ENCODE data around the gene SPATA25.
"Not testable (repeated sequence)": the region's sequence is repeated elsewhere in the genome, so short reads cannot be mapped to it uniquely, and the experiment has no call there.

The SPATA25 gene, protein sequence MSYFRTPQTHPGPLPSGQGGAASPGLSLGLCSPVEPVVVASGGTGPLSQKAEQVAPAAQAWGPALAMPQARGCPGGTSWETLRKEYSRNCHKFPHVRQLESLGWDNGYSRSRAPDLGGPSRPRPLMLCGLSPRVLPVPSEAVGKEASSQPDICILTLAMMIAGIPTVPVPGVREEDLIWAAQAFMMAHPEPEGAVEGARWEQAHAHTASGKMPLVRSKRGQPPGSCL

DNA sequence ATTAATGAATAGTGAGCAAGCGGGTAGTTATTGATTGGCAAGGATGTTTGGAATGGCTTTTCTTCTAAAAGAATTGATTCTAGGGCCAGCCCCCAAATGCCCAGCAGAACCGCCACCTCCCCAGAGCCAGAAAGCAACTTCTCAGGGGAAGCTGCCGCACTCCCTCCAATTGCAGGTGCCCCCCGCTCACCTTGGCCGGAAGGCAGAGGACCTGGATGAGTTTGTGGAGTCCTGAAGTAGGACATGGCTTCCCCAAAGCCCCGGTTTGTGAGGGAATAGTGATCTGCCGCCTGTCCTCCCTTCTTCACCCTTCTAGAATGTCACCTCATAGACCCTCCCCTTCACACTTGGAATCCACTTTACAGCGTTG, at the start of gene SPATA25:
TSS of gene SPATA25 (minus strand) at position 277 of the 370 bp plus-strand sequence. CDS start at position 245, 32 bp downstream.
- DNase-seq, result no peak

DNA sequence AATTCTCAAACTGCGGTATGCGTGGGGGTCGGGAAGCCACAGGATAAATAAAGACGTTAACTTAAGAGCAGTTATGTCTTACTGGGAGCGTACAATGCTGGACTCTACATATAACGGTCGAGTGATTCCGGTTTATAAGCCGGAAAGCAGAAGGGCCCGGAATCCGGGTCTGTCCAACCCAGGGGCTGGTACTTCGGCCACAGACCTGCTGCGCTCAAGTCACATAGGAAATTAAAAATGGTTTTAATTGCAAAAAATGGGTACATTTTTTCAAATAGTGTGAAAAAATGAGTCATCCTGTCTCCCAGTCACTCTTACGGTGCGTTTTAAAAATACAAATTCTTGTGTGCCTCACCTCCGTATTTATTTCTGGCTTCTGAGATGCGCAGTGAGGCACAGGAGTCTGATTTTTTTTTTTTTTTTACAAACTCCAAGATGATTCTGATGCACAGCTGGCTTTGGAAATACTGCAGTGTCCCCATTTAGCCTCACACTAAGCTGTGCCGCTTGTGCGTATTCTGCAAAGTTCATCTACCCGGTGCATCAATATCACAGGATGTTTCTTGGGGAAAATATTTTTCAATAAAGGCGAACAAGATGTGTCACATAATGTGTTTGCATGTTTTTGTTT, 48.1 kb upstream of the SPATA25 start:
- no peak for DNase-seq

DNA sequence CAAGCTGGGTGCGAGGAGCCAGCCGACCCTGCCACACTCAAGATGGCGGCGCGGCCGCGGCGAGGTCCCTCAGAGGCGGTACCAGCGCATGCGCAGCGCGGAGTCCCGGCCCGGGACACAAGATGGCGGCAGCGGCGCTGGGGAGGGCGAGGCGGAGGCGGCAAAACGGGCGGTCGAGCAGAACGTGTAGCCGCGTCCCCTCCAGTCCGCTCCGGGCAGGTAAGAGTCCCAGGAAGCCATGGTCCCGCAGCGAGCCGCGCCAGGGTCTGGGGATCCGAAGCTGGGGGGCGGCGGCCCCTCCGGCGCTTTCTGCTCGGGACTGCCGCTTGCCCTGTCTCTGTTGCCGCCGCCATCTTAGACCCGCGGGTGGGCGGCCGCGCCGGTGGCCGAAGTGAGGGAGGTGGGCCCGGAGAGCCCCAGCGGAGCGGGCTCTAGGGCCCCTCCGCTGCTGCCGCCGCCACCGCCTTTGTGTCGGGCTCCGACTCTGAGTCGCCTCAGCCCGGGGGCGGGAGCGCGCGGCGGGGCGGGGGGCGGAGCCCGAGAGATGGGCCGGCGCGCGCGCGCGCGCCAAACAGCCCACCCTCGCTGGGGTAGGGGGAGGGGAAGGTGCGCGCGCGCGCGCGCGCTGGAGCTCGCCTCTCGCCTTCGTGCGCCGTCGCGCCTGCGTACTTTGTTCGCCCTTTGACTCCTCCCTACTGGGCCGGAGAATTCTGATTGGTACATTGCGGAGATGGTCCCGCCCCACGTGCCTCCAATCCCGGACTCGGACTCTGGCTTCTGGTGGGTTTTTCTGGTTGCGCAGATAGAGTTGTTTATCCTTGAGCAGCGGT, 47.4 kb upstream of the SPATA25 start, which contains the start of gene PCIF1:
TSS of gene PCIF1 (plus strand) at position 98 of the 830 bp plus-strand sequence. CDS start 4,317 bp downstream, outside the sequence.
- DNase-seq, result peak; percentile 98 to 99

DNA sequence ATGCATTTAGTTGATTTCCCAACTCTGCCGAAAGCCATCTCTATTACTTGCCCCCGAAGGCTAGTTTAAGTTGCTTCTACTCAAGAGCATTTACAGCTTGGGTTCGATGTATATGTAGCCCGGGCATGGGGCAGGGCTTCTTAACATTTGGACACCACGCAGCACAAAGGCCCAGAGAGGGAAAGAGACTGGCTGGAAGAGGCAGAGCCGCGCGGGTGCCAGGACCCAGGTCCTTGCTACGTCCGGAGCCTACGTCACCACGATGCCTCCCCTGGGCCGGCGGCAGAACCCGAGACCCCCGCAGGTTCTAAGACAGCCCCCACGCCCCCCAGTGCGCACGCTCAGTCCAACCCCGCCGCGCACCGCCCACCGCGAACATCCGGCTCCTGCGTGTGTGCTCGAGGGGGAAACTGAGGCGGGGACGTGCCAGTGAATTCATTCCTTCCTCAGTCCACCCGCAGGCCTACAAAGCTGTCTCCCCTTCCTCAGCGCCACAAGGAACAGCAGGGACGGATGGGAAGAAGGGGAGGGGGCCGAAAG, 46.7 kb upstream of the SPATA25 start:
- peak; percentile 23 to 34 for DNase-seq

DNA sequence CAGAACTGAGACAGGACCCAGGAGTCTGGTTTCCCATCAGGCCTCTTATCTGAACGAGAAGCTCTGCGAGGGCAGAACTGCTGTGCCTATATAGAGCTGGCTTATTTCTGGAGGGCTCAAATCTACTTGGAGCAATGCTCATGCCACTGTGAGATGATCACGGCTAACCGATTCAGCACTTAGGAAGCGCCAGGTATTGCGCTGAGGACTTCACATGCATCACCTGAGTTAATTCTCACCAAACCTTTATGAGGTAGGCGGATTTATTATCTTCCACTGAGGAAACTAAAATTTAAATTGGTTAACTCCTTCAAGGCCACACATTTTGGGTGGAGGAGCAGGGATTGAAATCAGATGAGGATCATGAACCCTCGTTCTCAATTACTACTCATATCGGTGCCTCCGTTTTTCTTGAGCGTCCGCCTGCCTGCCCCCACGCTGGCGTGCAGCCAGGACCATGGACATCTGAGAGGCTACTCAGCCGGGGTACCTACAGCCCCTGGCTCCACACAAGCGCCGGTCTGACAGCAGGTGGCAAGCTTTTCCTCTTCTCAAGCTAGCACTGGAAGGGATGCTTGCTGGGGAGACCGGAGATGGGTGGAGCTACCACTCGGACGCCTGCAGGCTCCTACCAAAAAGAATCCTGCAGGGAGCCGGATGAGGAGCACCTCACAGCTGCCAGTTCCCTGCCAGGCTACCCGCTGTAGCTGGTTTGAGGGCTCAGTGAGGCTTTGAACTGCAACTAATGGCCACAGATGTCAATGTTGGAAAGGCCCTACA, 46.0 kb upstream of the SPATA25 start:
- DNase-seq, result peak; percentile 47

DNA sequence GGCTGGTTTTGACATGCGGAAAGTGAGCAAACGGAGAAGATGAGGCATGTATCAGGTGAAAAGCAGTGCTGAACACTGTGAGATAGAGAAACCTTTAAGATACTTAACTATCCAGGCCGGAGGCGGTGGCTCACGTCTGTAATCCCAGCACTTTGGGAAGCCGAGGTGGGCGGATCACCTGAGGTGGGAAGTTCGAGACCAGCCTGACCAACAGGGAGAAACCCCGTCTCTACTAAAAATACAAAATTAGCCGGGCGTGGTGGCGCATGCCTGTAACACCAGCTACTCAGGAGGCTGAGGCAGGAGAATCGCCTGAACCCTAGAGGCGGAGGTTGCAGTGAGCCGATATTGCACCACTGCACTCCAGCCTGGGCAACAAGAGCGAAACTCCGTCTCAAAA, 44.3 kb upstream of the SPATA25 start:
- not testable (repeated sequence) for DNase-seq

DNA sequence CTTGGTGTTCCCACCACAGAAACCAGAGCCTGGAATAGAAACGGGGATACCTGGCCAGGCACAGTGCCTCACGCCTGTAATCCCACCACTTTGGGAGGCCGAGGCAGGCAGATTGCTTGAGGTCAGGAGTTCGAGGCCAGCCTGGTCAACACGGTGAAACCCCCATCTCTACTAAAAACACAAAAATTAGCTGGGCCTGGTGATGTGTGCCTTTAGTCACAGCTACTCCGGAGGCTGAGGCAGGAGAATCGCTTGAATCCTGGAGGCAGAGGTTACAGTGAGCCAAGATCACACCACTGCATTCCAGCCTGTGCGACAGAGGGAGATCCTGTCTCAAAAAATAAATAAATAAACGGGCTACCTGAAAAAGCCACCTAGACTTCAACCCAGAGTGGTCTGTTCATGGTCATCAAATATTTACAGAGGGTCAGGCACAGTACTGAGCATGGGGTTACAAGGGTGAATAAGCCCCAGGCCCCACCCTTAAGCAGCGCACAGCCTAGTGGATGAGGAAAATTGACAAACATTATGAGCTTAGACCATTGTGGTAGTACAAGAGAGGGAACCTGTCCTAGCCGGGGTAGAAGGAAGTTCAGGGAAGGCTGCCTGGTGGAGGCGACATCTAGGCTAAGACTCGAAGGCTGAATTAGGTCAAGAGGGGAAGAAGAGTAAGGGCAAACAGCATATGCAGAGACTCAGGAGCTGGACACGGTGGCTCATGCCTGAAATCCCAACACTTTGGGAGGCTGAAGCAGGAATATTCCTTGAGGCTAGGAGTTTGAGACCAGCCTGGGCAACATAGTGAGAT, 39.9 kb upstream of the SPATA25 start:
- no peak for DNase-seq

DNA sequence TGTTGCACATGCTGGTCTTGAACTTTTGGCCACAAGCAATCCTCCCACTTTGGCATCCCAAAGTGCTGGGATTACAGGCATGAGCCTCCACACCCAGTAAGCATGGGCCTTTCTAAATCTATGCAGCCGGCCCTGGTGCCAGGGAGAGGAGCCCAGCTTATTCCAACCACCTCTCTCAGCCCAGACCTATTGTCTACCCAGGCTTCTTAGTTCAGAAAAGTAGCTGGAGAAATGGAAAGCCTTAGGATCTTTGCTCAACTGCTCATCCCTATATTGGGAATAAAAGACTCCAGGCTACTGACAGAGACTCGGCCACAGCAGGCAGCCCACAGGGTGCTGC, 39.3 kb upstream of the SPATA25 start:
- no peak for DNase-seq

DNA sequence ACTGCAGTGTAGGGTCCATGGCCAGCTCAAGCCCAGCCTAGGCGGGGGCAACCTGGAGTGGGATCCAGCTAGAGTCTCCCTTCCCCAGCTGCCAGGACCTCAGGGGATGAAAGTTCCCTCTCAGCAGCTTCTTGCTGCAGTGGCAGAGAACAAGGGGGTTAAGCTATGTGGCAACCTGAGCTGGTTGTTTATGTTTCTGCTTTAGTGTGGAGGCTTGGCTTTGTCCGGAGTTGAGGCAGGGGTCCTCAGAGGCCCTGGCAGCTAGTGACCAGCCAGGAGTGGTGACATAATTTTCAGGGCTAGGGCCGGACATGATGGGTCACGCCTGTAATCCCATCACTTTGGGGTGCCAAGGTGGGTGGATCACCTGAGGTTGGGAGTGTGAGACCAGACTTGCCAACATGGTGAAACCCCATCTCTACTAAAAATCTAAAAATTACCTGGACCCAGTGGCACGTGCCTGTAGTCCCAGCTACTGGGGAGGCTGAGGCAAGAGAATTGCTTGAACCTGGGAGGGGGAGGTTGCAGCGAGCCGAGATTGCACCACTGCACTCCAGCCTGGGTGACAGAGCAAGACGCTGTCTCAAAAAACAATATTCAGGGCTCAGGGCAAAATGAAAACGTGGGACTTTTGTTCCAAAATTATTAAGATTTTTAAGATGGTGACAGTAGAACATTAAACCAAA, 38.5 kb upstream of the SPATA25 start:
- DNase-seq, result no peak

DNA sequence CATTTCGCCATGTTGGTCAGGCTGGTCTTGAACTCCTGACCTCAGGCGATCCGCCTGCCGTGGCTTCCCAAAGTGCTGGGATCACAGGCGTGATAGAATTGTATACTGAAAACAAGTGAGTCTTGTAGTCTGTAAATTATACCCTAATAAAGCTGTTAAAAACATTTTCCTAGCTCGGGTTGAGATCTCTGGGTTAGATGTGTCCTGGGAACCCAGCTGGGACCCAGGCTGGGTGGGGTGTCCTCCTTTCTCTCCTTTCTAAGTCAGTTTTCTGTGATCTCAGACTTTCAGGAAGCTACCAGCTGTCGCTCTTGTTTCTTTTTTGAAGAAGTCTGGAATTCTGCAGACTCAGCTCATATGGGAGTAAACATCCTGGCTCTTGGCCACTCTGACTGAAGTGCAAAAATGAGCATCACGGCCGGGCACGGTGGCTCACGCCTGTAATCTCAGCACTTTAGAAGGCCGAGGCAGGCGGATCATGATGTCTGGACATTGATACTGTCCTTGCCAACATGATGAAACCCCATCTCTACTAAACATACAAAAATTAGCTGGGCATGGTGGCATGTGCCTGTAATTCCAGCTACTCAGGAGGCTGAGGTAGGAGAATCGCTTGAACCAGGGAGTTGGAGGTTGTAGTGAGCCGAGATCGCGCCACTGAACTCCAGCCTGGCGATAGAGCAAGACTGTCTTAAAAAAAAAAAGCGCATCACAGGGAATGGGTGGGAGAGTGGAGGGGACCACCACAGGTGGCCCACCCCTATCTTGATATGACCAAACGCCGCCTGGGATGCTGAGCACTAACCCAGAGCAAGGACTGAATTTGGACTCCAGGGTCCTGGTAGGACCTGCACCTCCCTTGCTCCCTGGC, 37.2 kb upstream of the SPATA25 start:
- no peak for DNase-seq

DNA sequence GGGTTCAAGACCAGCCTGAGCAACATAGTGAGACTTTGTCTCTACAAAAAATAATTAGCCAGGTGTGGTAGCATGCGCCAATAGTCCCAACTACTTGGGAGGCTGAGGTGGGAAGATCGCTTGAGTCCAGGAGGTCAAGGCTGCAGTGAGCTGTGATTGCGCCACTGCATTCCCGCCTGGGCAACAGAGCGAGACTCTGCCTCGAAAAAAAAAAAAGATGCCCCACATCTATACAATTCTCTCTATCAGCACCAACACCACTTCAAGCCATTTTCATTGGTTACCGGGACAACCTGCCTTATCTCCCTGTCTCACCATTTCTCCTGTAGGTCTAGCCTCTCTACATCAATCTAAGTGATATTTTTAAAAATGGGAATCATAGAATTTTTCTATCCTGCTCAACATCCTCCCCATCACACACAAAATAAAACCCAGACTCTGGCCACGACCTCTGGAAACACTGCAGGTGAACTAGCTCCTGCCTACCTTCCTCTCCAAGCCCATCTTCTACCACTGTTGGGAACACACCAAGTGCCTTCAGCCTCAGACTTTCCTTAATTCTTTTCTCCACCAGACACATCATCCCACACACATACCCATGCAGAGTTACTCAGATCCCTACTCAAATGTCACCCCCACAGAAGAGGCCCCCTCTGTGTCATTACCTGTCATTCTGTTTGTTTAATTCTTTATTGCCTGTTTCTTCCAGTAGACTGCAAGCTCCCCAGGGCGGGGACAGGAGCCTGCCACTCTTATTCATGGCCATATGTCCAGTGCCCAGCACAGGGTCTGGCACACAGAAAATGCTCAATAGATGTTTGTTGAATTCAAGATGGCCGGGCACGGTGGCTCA, 34.1 kb upstream of the SPATA25 start:
- DNase-seq, result no peak

DNA sequence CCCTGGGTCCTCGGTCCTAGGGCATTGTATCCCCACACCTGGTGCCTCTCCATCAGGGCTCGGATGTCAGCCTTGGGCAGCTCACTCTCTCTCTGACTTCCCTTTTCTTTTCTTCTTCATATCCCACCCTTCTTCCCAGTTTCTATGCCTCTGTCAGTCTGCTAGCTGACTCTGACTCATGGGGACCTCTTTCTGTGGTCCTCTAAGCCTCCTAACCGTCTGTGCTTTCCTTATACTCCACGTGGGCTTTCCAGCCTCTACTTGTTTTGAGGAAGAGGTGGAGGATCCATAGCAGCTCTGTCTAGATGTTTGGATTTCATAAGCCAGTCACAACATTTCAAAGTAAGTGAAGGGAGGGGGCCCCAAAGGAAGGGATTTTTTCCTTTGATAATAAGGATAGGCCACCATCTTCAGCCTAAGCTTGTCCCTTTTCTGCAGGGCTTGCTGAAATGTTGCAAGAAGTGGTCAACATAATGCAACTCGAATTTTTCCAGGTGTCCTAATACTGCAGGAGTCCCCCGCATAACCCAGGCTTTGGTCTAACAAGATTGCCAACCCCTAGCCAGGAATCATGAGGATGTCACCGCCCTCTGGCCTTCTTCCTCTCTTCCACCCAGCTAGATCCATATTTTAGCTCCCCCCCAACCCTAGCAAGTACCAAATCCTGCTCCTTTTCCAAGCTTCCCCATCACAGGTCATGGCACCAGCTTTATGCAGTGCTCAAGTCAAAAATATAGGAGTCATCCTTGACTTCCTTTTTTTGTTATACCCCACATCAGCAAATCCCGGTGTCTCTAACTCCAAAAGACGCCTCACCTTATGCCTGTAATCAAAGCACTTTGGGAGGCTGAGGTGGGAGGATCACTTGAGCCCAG, 33.3 kb upstream of the SPATA25 start:
- DNase-seq, result no peak

DNA sequence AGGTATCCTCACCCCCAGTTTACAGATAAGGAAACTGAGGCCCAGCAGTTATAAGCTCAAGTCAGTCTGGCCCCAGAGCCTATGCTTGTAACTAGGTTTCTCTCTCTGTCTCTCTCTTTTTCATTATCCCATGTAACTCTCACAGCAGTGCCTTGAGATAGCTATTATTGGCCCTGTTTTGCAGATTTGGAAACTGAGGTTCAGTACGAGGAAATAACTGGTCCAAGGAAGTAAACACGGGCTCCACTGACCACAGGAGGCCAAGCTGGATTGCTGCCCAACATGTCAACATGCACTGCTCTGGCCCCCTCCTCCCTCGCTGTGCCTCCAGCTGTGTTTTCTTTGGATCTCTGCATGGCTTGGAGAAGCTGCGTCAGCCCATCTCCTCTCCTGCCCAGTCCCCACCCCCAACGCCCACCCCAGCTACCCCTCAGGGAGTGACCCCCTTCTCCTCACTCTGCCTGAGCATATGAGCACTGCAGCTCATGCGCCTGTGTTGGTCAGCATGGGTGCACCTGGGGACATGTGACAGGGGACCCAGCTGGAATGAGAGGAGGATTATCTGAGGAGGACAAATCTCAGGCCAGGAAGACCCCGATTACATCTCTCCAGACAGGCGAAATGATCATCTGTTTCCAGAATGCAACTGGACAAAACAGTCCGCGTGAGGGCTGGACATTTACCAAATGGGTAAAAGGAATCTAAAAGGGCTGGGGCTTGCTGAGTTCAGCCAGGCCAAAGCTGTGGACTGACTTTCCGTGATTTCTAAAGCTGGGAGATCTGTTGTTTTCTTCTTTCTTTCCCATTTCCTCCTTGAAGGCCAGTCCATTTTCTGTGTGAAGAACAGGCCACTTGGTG, 32.3 kb upstream of the SPATA25 start:
- no peak for DNase-seq

DNA sequence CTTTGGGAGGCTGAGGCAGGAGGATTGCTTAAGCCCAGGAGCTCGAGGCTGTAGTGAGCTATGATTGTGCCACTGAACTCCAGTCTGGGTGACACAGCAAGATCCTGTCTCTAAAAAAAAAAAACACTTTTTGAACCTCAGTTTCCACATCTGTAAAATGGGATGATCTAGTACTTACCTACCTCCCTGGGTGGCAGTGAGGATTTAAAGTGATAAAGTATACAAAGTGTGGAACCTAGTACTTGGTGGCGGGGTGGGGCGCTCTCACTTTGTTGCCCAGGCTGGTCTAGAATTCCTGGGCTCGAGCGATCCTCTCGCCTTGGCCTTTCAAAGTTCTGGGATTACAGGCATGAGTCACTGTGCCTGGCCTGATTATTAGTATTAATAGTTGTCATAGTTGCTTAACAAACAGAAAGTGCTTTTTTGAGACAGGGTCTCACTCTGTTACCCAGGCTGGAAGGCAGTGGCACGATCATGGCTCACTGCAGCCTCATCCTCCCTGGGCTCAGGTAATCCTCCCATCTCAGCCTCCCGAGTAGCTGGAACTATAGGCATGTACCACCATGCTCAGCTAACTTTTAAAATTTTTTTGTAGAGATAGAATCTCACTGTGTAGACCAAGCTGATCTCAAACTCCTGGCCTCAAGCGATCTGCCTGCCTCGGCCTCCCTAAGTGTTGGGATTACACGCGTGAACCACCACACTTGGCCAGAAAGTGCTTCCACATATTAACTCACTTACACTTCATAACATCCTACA, 31.5 kb upstream of the SPATA25 start:
- DNase-seq, result no peak

DNA sequence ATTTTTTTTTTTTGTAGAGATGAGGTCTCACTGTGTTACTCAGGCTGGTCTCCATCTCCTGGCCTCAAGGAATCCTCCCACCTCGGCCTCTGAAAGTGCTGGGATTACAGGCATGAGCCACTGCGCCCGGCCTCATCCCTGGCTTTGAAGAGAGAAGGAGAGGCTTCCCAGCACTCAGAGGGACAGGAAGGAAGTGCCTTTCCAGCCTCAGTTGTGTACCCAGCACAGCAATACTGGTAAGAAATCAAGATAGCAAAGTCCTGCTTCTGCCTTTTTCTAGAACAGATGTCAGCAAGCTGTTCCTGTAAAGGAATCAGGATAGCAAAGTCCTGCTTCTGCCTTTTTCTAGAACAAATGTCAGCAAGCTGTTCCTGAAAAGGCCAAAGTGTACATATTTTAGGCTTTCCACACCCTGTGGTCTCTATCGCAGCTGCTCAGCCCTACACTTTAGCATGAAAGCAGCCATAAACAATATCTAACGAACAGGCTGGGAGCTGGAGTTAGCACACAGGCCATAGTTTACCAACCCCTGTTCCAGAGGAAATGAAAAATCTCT, 30.8 kb upstream of the SPATA25 start:
- no peak for DNase-seq

DNA sequence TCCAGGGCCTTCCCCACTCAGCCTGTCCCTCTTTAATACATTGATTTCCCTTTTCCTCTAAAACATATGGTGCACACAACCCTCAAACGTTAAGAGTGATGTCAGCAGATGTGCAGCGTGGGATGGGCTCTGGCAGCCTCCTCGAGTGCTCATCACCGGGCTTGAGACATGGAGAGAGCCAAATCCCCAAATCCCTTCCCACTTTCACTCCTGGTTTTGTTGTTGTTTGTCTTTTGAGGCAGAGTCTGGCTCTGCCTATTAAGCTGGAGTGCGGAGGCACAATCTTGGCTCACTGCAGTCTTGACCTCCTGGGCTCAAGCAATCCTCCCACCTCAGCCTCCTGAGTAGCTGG, 30.3 kb upstream of the SPATA25 start:
- DNase-seq, result no peak
